Measurements from ENCODE around the gene CSMD2.

CSMD2 gene

GRCh38 chr1:33501774-33502173 is 663.3 kb downstream of the CSMD2 start:
- Histone ChIP-seq H3K4me3 (ENCODE audit: low read length, poor library complexity, severe bottlenecking) (no peak overlapping the region), H3K4me2 (ENCODE audit: low read depth, low read length, poor library complexity, severe bottlenecking) (no peak overlapping the region), H3K9ac (ENCODE audit: low read depth, low read length, poor library complexity, severe bottlenecking) (no peak overlapping the region), H3K9me2 (replicated peaks; ENCODE audit: low read depth, low read length) (no peaks in the 10 kb centered on the region), H3F3A (ENCODE audit: low read depth) (no peaks in the 10 kb centered on the region), H3K36me3 (ENCODE audit: insufficient read depth, low read length) (no peaks in the 10 kb centered on the region), H3K9me3 (ENCODE audit: insufficient read depth, low read depth, low read length) (no peaks in the 10 kb centered on the region; the same call in 1 of the 2 replicates), H3K79me2 (ENCODE audit: insufficient read depth, low read length) (no peaks in the 10 kb centered on the region), H4K20me1 (ENCODE audit: insufficient read depth, low read length, poor library complexity, severe bottlenecking) (no peaks in the 10 kb centered on the region), H2AFZ (ENCODE audit: low read length) (no peak overlapping the region), H3K4me1 (ENCODE audit: insufficient read depth, low read length, poor library complexity, severe bottlenecking) (no peaks in the 10 kb centered on the region), H3K27me3 (ENCODE audit: insufficient read depth, low read length, poor library complexity, severe bottlenecking) (no peaks in the 10 kb centered on the region)
- TF ChIP-seq CTCF (conservative IDR thresholded peaks at IDR 0.05; ENCODE audit: low read length) (no peak), EZH2phosphoT487 (IDR thresholded peaks at IDR 0.05; ENCODE audit: borderline replicate concordance) (no peak)

- Histone ChIP-seq H2AFZ (ENCODE audit: low read length) (no peak overlapping the region), H3K9ac (ENCODE audit: low read depth, low read length, poor library complexity, severe bottlenecking) (no peak overlapping the region), H3K27me3 (ENCODE audit: insufficient read depth, low read length, poor library complexity, severe bottlenecking) (no peaks in the 10 kb centered on the region), H3F3A (ENCODE audit: low read depth) (no peaks in the 10 kb centered on the region), H3K79me2 (ENCODE audit: insufficient read depth, low read length) (no peaks in the 10 kb centered on the region), H3K4me3 (ENCODE audit: low read length, poor library complexity, severe bottlenecking) (no peak overlapping the region), H3K9me3 (ENCODE audit: insufficient read depth, low read depth, low read length) (no peaks in the 10 kb centered on the region; the same call in 1 of the 2 replicates), H3K36me3 (ENCODE audit: insufficient read depth, low read length) (no peaks in the 10 kb centered on the region), H4K20me1 (ENCODE audit: insufficient read depth, low read length, poor library complexity, severe bottlenecking) (no peaks in the 10 kb centered on the region), H3K4me2 (ENCODE audit: low read depth, low read length, poor library complexity, severe bottlenecking) (no peak overlapping the region), H3K9me2 (replicated peaks; ENCODE audit: low read depth, low read length) (no peaks in the 10 kb centered on the region), H3K4me1 (ENCODE audit: insufficient read depth, low read length, poor library complexity, severe bottlenecking) (no peaks in the 10 kb centered on the region)
- TF ChIP-seq CTCF (conservative IDR thresholded peaks at IDR 0.05; ENCODE audit: low read length) (no peak), EZH2phosphoT487 (IDR thresholded peaks at IDR 0.05; ENCODE audit: borderline replicate concordance) (no peak)
Measured at GRCh38 chr1:33501309-33501708, 663.7 kb downstream of the CSMD2 start.

- no peaks in the 10 kb centered on the region for H3F3A ChIP-seq (ENCODE audit: low read depth)
- no peaks in the 10 kb centered on the region for H3K9me2 ChIP-seq (replicated peaks; ENCODE audit: low read depth, low read length)
- no peaks in the 10 kb centered on the region for H4K20me1 ChIP-seq (ENCODE audit: insufficient read depth, low read length, poor library complexity, severe bottlenecking)
- peaks cover 6% of the 10 kb centered on the region for H3K9me3 ChIP-seq (ENCODE audit: insufficient read depth, low read depth, low read length)
- no peaks in the 10 kb centered on the region for H3K4me1 ChIP-seq (ENCODE audit: insufficient read depth, low read length, poor library complexity, severe bottlenecking)
- no peak for TF ChIP-seq EZH2phosphoT487 (IDR thresholded peaks at IDR 0.05; ENCODE audit: borderline replicate concordance)
- TF ChIP-seq CTCF (conservative IDR thresholded peaks at IDR 0.05; ENCODE audit: low read length), result peak; percentile 32
- no peak overlapping the region for H3K4me3 ChIP-seq (ENCODE audit: low read length, poor library complexity, severe bottlenecking)
- no peak overlapping the region for H3K9ac ChIP-seq (ENCODE audit: low read depth, low read length, poor library complexity, severe bottlenecking)
- no peaks in the 10 kb centered on the region for H3K27me3 ChIP-seq (ENCODE audit: insufficient read depth, low read length, poor library complexity, severe bottlenecking)
- no peaks in the 10 kb centered on the region for H3K36me3 ChIP-seq (ENCODE audit: insufficient read depth, low read length)
- no peaks in the 10 kb centered on the region for H3K79me2 ChIP-seq (ENCODE audit: insufficient read depth, low read length)
- no peak overlapping the region for H2AFZ ChIP-seq (ENCODE audit: low read length)
- no peak overlapping the region for H3K4me2 ChIP-seq (ENCODE audit: low read depth, low read length, poor library complexity, severe bottlenecking)
Measured at GRCh38 chr1:33500547-33500946, 664.5 kb downstream of the CSMD2 start.
